A549 (cell line): ENCODE results near the gene SH3RF3.

Experiments used
- EP300 ChIP-seq, 2 experiments: fragments of >200 bp; sonication (Bioruptor Twin); formaldehyde crosslinking; IDR thresholded peaks; 2 replicates in 1 of 2; 3 replicates in 1 of 2; pipeline ENCODE4 v1.6.1; 2016 to 2017
- FOSL2 ChIP-seq, 2 experiments: fragments of 450-650 bp in 1 of 2; fragments of >200 bp in 1 of 2; sonication (Bioruptor Twin) in 1 of 2; formaldehyde crosslinking; IDR thresholded peaks; 2 replicates each; pipeline versions ENCODE4 v1.5.0 to v1.6.1; 2016 to 2020; ENCODE audit warnings: mild to moderate bottlenecking in 1 of 2, moderate library complexity in 1 of 2
- HOXA7 ChIP-seq: fragments of 250-450 bp; sonication (Bioruptor Pico); IDR thresholded peaks from 2 replicates; pipeline ENCODE4 v1.5.0; 2020; ENCODE audit warnings: mild to moderate bottlenecking, moderate library complexity
- JUN ChIP-seq, 2 experiments: fragments of >200 bp; sonication (Bioruptor Twin); formaldehyde crosslinking; IDR thresholded peaks; 2 replicates in 1 of 2; 3 replicates in 1 of 2; pipeline ENCODE4 v1.6.1; 2016 to 2017
- KDM1A ChIP-seq: fragments of 200-600 bp; sonication (generic); IDR thresholded peaks from 2 replicates; pipeline ENCODE4 v1.6.1; 2016; ENCODE audit warnings: low read depth, mild to moderate bottlenecking
- MAFK ChIP-seq: fragments of 450-650 bp; IDR thresholded peaks from 2 replicates; pipeline ENCODE4 v1.6.1; 2014; ENCODE audit not compliant: partially characterized antibody
- MYC ChIP-seq: IDR thresholded peaks from 2 replicates; pipeline ENCODE4 v1.6.1; 2012; ENCODE audit warnings: mild to moderate bottlenecking, inconsistent platforms, low read length, improper control_type of control experiment, borderline replicate concordance
- POLR2AphosphoS2 ChIP-seq: conservative IDR thresholded peaks from 2 replicates; pipeline ENCODE4 v1.6.1; 2012; ENCODE audit warnings: low read length, improper control_type of control experiment, inconsistent platforms
- RFX5 ChIP-seq: fragments of 450-650 bp; IDR thresholded peaks from 2 replicates; pipeline ENCODE4 v1.7.1; 2014; ENCODE audit warnings: antibody characterized with exemption, mild to moderate bottlenecking, moderate library complexity
- ZSCAN20 ChIP-seq: fragments of 250-450 bp; sonication (Bioruptor Pico); IDR thresholded peaks from 2 replicates; pipeline ENCODE4 v1.8.0; 2022; ENCODE audit warnings: mild to moderate bottlenecking, moderate library complexity
- TF ChIP-seq, protein P1 (sequence below): fragments of >200 bp; sonication (Bioruptor Twin); formaldehyde crosslinking; IDR thresholded peaks from 3 replicates; pipeline ENCODE4 v1.5.1; 2016

DNA sequence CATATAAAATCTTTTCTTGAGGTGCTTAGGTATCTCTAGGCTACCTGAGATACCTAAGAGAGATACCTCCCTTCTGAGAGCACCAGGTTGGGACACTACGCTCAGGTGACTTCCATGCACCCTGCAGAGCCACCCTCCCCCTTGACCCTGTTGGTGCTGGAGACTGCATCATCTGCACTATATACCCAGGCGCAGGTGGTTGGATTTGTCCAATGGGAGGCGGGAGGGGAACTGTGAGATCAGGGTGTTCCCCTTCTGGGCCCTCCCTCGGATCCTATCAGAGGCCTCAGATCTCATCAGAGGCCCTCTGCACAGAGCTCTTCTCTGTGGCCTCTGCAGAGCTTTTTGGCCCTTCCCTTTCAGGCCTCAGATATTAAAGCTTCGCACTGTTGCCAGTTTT is 158.4 kb downstream of the SH3RF3 start:
- TF ChIP-seq POLR2AphosphoS2 (no peak), JUN (IDR thresholded peaks at IDR 0.05) (no peak), HOXA7 (CRISPR knock-in tag) (no peak), MYC (no peak), MAFK (no peak), FOSL2 (IDR thresholded peaks at IDR 0.05) (no peak), FOSL2 (CRISPR knock-in tag; IDR thresholded peaks at IDR 0.05) (no peak), ZSCAN20 (no peak), EP300 (IDR thresholded peaks at IDR 0.05) (no peak), RFX5 (no peak), KDM1A (no peak)
- TF ChIP-seq, protein P1, sequence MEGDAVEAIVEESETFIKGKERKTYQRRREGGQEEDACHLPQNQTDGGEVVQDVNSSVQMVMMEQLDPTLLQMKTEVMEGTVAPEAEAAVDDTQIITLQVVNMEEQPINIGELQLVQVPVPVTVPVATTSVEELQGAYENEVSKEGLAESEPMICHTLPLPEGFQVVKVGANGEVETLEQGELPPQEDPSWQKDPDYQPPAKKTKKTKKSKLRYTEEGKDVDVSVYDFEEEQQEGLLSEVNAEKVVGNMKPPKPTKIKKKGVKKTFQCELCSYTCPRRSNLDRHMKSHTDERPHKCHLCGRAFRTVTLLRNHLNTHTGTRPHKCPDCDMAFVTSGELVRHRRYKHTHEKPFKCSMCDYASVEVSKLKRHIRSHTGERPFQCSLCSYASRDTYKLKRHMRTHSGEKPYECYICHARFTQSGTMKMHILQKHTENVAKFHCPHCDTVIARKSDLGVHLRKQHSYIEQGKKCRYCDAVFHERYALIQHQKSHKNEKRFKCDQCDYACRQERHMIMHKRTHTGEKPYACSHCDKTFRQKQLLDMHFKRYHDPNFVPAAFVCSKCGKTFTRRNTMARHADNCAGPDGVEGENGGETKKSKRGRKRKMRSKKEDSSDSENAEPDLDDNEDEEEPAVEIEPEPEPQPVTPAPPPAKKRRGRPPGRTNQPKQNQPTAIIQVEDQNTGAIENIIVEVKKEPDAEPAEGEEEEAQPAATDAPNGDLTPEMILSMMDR, result no peak
